ENCODE data around the gene ANKRD17. TPM values are rescaled to one million over a fixed set of nuclear protein-coding genes. Genes with fewer than 3 reads are reported as not detected.

ANKRD17 gene

GRCh38 chr4:73028621-73029020 is 230.0 kb downstream of the ANKRD17 start:
- H3K18ac ChIP-seq (ENCODE audit: low read depth in 1 of 2, low read length in 2 of 2): no peak overlapping the region
- H3K36me3 ChIP-seq (ENCODE audit: control insufficient read depth in 1 of 2, insufficient read depth in 2 of 2, low read depth in 1 of 2, low read length in 2 of 2): no peaks in the 10 kb centered on the region
- no peak overlapping the region for H2BK15ac ChIP-seq (ENCODE audit: low read depth, poor library complexity, severe bottlenecking)
- peaks cover 6% of the 10 kb centered on the region for H3K9me3 ChIP-seq (ENCODE audit: control insufficient read depth, low read length)
- H2BK120ac ChIP-seq (ENCODE audit: low read depth, low read length): no peak overlapping the region
- H3K4ac ChIP-seq (ENCODE audit: low read depth in 1 of 2, low read length in 2 of 2): no peak overlapping the region
- WGBS: 74% methylated on average over 3 of the region's 5 CpGs
- H3K27ac ChIP-seq (ENCODE audit: low read length, poor library complexity, severe bottlenecking): no peak overlapping the region
- DNase-seq: no peak
- no peak overlapping the region for H3K23ac ChIP-seq (ENCODE audit: low read length in 2 of 2)
- no peak overlapping the region for H4K8ac ChIP-seq (ENCODE audit: low read length)
- no peak overlapping the region for H3K4me2 ChIP-seq (ENCODE audit: low read length, poor library complexity, severe bottlenecking)
- H2AFZ ChIP-seq (ENCODE audit: low read depth, low read length): no peak overlapping the region
- H2BK12ac ChIP-seq (ENCODE audit: low read length in 2 of 2): no peak overlapping the region
- H3K27me3 ChIP-seq (ENCODE audit: control insufficient read depth in 1 of 2, insufficient read depth in 1 of 2, low read length in 2 of 2): peaks cover 0 to under 1% of the 10 kb centered on the region in 2 experiments
- H3K9ac ChIP-seq (ENCODE audit: low read length): no peak overlapping the region
- no peak overlapping the region for H3K14ac ChIP-seq (ENCODE audit: low read length in 2 of 2)
- no peak overlapping the region for H2BK5ac ChIP-seq (ENCODE audit: low read depth, low read length, poor library complexity, severe bottlenecking)
- H3K4me3 ChIP-seq (ENCODE audit: insufficient read depth in 1 of 2, low read depth in 1 of 2, low read length in 2 of 2): no peak overlapping the region
- H3K4me1 ChIP-seq (ENCODE audit: control insufficient read depth, insufficient read depth, low read depth, low read length): no peaks in the 10 kb centered on the region
- no peaks in the 10 kb centered on the region for H3K79me1 ChIP-seq (replicated peaks; ENCODE audit: low read length, poor library complexity, severe bottlenecking)
- H2AK5ac ChIP-seq (ENCODE audit: low read length, severe bottlenecking): no peak overlapping the region
- H4K91ac ChIP-seq (ENCODE audit: low read length): no peak overlapping the region

Small RNAs within 50 kb of the gene (small RNA-seq; reads per million reads assigned to genes)
- not detected for gene RF00334 (ENCODE audit: low read depth)
- gene RNU6ATAC5P (ENCODE audit: low read depth): not detected

All from mesenchymal stem cell (in vitro differentiated cells and primary cell).